Kidney capillary endothelial cell (primary cell): ENCODE data around the gene OCIAD1.
"Not testable (repeated sequence)": the region's sequence is repeated elsewhere in the genome, so short reads cannot be mapped to it uniquely, and the experiment has no call there.

Experiments
- DNase-seq: peaks from one replicate; pipeline ENCODE4 v3.0.0-alpha.2; 2018; ENCODE audit warnings: low spot score

The OCIAD1 gene

DNA sequence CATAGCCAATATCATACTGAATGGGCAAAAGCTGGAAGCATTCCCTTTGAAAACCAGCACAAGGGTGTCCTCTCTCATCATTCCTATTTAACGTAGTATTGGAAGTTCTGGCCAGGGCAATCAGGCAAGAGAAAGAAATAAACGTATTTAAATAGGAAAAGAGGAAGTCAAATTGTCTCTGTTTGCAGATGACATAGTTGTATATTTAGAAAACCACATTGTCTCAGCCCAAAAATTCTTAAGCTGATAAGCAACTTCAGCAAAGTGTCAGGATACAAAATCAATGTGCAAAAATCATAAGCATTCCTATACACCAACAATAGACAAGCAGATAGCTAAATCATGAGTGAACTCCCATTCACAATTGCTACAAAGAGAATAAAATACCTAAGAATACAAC lies 9.5 kb upstream of the OCIAD1 start:
- DNase-seq, result not testable (repeated sequence)

DNA sequence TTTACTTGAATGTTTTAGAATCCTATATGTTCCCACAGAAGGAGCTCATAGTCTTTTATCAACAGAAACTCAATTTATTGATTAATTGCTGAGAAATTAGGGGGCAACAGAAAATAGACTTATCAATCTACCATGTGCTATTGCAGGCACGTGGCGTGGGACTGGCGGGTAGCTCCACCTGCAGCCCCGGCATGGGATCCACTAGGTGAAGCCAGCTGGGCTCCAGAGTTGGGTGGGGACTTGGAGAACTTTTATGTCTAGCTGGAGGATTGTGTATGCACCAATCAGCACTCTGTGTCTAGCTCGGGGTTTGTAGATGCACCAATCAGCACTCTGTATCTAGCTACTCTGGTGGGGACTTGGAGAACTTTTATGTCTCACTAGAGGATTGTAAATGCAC lies 3.3 kb upstream of the OCIAD1 start:
- no peak for DNase-seq

DNA sequence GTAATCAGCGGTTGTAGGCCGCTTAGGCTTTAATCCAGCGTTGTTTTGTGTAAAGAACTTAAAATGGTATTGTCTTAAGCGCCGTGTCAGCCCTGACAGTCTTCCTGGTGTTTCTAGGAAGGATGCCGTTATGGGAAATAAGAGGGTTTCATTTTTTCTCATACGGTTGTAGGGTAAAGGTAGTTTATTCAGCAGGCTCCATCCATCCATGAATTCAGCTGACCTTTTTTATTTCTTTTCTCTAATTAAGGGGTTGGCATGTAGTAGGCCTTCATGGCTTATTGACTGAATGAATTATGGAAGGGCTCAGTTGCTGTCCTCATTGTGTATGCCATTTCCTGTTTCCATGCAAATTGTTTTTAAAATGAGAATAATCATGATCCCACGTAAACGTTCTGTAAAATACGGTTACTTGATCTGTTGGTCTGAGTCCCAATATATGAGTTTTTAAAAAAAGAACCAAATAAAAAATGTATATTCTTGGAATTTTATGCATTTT lies 693 bp downstream of the OCIAD1 start:
- peak; percentile 34 for DNase-seq

DNA sequence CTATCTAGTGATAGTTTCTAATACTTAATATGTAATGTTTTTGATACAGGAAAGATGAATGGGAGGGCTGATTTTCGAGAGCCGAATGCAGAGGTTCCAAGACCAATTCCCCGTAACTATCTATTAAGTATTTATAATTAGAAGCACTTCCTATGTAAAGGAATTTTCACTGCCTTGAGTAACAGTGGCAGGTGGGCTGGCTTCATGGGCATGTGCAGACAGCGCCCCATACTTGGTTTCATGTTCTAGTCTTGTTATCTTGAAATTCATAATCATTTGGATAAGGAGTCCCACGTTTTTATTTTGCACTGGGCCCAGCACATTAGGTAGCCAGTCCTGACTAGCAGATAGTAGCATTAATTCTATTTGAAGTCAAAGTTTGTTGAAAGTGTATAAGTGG lies 1.7 kb downstream of the OCIAD1 start:
- DNase-seq, result no peak

DNA sequence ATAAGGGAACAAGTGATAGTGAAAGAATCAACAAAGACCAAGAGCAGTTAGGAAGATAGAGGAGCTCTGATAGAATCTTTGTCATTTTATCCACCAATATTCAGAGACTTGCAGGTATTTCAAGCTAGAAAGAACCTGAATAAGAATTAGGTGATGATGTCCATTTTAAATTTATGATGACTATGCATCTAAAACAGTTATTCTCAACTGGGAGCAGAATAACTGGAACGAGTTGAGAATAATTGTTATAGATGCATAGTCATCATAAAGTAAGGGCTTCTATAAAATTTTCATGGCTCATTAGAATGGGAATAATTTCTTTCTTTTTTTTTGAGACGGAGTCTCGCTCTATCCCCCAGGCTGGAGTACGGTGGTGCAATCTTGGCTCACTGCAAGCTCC lies 5.8 kb downstream of the OCIAD1 start:
- DNase-seq, result no peak

DNA sequence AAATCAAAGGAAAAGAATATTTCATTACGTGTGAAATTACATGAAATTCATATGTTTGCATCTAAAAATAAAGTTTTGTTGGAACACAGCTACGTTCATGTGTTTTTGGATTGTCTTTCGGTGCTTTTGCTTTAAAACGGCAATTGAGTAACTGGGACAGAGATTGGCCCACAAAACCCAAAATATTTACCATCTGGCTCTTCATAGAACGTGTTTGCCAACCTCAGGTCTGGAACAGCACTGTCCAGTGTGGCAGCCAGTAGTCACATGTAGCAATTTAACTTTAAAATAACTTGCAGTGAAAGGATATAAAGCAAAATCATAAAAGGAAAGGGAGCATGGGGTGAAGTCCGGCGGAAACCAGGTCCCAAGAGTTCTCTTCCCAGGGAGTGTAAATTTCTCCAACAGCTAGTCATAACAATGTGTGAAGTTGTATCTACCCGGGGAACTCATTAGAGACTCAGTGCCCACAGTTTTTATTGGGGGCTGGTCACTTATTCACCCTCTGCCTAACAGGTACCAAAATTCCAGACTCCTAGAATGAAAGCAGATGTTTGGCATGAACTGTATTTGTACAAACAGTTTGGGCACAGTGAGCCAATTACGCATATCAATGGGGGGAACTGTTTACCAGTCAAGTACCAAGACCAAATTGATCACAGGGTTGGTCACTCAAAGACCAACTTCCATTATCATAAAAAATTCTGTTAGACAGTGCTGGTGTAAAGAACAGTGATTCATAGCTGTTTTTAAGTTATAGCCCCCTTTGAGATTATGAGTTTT lies 10.3 kb downstream of the OCIAD1 start:
- no peak for DNase-seq

DNA sequence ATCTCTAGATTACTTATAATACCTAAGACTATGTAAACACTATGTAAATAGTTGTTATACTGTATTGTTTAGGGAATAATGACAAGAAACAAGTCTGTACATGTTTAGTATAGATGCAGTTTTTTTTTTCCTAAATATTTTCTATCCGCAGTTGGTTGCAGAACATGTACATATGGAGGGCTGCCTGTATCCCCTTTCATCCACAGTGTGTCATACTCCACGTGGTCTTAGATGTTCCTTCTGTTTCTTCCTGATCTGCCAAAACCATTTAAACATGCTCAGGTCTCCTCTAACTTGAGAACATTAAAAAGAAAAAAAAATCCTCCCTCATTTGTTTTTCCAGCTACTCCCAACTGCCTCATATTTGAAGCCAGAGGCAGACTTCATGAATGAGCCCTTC lies 14.0 kb downstream of the OCIAD1 start:
- DNase-seq, result no peak

DNA sequence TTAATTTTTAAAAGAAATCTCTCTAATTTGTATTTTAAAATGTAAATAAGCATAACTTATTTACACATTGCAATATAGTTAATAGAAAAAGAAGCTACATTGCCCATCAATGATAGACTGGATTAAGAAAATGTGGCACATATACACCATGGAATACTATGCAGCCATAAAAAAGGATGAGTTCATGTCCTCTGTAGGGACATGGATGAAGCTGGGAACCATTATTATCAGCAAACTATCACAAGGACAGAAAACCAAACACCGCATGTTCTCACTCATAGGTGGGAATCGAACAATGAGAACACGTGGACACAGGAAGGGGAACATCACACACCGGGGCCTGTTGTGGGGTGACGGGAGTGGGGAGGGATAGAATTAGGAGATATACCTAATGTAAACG lies 17.9 kb downstream of the OCIAD1 start:
- DNase-seq, result not testable (repeated sequence)

DNA sequence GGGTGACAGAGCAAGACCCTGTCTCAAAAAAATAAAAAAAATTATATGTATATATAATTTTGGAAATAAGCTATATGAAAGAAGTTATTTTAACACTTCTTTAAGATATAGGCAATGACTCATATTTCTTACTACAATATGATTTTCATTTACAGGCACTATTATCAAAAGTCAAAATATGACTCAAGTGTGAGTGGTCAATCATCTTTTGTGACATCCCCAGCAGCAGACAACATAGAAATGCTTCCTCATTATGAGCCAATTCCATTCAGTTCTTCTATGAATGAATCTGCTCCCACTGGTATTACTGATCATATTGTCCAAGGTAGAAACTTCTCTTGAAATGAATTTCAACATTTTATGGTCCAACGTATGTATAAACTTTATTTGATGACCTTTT lies 20.8 kb downstream of the OCIAD1 start:
- peak; percentile 12 for DNase-seq

DNA sequence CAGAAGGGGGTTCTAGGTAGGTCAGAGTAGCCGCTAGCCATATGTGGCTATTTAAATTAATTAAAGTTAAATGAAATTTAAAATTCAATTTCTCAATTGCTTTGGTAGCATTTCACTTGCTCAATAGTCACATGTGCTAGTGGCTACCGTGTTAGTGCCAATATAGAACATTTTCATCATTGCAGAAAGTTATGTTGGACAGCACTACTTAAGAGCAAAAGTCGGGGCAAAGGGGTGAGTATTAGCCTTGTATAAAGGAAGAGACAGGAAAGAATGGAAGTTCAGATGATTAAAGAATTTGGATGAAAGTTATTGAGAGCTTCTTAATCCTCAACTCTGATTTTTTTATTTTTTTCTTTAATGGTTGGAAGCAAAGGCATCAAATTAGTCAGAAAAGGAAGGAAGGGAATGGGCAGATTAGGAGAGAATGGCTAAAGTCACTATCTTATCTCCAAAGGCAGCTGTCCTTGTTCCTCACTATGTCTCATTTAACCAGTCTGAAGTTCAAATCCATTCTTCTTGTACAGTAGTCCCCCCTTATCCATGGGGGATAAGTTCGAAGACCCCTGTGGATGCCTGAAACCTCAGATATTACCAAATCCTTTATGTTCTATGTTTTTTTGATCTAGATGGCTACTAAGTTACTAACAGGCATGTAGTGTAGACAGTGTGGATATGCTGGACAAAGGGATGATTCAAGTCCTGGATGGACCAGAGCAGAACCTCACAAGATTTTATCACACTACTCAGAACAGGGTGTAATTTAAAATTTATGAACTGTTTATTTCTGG lies 22.9 kb downstream of the OCIAD1 start:
- DNase-seq, result no peak

DNA sequence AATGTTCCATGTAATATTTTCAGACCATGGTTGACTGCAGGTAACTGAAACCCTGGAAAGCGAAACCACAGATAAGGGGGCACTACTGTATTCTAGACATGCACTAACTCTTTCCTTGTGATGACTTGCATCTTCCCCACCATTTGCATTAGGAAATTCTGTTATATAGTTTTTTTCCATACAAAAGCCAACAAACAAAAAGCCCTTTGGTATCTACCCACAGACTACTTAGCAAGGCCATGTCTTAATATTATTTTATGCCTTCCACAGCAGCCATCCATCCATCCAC lies 23.5 kb downstream of the OCIAD1 start:
- DNase-seq, result no peak

DNA sequence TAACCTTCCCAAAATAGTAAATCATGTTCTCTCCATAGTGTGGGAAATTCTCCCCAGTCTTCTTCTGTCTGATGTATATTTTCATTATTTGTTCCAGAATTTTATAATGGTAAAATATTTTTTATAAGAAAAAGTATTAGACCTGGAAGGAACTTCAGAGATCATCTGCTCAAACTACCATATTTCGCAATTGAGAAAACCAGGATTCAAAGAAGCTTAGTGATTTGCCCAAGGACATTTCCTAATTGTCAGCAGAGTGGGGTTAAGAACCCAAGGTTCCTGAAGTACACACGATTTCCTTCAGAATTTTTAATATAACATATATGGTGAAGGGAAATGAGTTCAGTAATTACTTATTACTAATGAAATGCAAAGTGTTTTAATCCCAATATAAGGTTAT lies 24.1 kb downstream of the OCIAD1 start:
- DNase-seq, result no peak

DNA sequence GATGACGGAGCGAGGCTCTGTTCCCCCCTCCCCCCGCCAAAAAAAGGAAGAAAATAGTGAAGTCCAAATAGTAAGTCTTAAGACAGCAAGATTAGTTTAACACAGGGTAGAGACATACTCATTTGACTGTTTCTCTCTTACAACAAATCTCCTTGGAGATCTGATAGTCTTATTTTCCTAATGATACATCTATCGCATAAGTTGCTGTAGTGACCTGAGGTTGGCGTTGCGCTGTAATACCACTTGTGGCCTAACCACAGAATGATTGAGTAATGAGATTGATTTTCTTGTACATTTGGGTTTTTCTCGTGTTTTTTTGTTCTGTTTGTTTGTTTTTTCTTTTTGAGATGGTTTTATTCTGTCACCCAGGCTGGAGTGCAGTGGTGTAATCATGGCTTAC lies 27.2 kb downstream of the OCIAD1 start:
- DNase-seq, result no peak

DNA sequence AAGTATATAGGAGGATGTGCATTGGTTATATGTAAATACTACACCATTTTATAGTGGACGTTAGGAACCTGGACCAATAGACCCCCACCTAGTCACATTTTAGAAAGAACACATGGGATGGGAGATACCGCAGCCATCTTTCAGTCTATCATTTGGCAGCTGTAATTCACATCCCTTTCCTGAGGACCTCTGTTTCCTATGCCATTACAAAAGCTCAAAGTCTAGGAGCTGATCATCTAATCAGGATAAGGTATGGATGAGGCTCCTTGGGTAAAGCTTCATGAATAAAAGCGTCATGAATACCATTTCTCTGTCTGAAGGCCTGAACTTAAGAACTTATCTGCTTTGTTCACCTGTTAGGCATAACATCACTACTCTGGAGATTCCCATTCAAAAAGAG lies 31.1 kb downstream of the OCIAD1 start:
- DNase-seq, result no peak

DNA sequence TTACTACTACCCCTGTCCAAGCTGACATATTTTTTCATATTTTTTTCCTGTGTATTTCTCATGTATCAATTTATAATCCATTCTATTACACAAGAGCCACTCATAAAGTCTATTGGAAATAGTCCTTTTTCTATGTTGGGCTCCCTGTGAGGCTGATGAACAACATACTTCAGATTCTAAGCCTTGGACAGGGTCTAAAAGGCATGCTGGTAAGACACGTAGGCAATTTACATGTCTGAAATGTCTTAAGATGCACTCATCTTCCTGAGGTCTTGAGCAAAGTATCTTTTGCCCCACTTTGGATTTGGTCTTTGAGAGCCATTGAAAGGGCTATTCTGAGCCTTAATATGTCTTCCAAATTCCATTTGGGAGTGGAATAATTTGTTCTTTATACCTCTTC lies 31.8 kb downstream of the OCIAD1 start:
- DNase-seq, result no peak

DNA sequence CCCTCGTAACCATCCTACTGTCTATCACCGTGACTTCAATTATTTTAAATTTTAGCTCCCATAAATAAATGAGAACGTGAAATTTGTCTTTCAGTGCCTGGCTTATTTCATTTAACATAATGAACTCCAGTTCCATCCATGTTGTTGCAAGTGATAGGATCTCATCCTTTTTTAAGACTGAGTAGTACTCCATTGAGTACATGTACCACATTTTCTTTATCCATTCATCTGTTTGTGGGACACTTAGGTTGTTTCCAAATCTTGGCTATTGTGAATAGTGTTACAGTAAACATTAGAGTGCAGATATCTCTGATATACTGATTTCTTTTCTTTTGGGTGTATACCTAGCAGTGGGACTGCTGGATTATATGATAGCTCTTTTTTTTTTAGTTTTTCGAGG lies 32.8 kb downstream of the OCIAD1 start:
- DNase-seq, result no peak

DNA sequence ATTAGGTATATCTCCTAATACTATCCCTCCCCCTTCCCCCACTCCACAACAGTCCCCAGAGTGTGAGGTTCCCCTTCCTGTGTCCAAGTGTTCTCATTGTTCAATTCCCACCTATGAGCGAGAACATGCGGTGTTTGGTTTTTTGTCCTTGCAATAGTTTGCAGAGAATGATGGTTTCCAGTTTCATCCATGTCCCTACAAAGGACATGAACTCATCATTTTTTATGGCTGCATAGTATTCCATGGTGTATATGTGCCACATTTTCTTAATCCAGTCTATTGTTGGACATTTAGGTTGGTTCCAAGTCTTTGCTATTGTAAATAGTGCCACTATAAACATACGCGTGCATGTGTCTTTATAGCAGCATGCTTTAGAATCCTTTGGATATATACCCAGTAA lies 33.8 kb downstream of the OCIAD1 start:
- DNase-seq, result not testable (repeated sequence)

DNA sequence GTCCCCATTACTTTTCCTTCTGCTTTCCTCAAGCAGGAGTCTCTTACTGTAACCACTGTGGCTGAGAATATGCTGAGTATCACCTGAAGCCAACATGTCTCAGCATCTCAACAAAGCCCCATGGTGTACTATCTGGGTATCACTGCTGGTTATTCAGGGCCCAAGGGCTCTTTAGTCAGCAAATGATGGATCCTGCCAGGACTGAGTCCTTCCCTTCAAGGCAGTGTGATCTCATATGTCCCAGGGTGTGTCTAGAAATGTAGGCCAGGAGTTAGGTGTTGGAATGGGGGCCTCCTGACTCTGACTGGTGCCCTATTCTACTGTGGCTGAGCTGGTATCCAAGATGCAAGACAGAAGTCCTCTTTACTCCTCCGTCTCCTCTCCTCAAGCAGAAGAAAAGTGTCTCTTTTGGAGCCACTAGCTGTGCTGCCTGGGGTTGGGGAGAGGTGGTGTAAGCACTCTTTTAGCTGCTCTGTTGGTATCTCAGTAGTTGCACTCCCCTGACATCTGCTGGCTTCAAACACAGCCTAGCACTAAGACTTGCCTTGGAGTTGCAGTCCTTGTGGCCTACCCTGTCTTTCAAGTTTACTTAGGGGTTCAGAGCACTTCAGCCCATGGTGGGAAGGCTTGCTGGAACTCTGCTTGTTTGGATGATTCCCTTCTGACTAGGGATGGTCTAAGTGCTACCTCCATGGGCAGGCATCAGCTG lies 47.1 kb downstream of the OCIAD1 start:
- DNase-seq, result no peak

DNA sequence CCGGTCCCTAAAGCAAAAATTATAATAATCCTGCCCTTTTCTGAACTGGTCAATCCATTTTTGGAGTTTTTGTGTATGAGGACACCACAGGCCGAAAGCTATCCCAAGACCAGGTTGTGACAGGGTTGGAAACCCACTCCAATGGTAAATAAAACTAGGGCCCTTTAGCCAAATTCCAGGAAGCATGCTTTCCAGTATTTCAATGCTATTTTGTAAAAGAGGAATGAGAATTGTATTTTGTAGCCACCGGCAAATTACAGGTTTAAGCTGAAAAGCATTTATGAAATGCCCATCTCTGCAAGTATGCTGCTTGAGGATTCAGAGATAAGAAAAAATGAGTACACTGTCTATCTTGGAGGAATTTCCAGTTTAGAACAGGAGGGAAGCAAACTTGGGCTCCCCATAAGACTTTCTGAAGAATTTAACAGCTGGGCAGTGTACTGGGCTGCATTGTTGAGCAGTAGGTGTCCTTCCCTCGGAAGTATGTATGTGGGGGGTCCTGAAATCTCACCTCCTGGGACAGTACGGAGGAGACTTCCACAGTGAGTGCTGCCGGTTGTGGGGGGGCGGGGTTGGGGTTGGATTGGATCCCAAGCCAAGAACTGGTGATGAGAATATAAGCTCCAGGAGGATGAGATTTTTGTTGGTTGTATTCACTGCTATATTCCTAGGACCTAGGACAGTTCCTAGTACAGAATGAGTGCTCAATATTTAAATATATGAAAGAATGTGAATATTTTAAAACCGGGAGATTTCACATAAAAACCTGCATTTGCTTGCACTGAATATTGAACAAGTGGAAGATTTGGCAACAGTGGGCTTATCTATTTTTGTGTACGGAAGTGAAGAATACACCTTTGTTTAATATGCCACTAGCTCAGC lies 48.9 kb downstream of the OCIAD1 start:
- no peak for DNase-seq

DNA sequence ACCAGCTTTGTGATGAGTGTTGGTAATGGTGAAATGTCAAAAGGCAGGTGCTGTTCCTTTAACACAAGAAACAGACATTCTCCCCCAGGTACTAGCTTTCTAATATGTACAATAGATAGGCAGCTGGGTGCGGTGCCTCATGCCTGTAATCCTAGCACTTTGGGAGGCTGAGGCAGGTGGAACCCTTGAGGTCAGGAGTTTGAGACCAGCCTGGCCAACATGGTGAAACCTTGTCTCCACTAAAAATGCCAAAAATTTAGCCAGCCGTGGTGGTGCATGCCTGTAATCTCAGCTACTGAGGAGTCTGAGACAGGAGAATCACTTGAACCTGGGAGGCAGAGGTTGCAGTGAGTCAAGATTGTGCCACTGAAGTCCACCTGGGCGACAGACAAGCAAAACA lies 50.8 kb downstream of the OCIAD1 start:
- not testable (repeated sequence) for DNase-seq

DNA sequence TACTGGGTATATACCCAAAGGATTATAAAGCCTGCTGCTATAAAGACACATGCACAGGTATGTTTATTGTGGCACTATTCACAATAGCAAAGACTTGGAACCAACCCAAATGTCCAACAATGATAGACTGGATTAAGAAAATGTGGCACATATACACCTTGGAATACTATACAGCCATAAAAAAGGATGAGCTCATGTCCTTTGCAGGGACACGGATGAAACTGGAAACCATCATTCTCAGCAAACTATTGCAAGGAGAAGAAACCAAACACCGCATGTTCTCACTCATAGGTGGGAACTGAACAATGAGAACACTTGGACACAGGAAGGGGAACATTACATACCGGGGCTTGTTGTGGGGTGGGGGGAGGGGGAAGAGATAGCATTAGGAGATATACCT lies 58.9 kb downstream of the OCIAD1 start:
- not testable (repeated sequence) for DNase-seq

DNA sequence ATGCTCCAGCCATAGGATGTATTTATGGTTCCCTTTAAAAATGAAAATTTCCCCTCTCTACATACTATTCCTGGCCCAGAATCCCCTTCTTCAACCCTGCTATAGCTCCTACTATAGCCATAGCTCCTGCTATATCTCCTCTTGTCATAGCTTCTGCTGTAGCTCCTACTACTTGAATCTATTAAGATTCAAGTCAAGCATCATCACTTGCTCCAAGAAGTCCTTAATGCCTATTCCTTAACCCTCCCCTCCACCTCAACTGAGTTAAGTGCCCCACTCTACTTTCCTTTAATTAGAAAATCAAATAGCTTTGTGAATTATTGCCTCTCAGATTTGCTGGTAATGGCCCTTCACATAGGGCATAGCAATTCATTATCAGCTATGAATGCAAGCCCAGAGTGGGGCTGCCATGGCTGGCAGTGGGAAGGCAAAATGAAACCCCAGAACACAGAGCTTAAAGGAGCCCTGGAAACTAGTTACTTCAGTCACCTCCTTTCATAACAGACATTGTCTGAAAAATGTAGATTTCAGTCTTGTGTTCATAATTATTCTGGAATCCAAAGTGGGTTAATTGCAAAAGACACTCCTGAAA lies 60.2 kb downstream of the OCIAD1 start:
- DNase-seq, result no peak
